Measurements from ENCODE around the gene PRKN.

- no peak for TF ChIP-seq CTCF (IDR thresholded peaks at IDR 0.05; ENCODE audit: extremely low read depth in 1 of 2, insufficient read depth in 1 of 2, low read depth in 1 of 2, low read length in 2 of 2)
- no peak for TF ChIP-seq POLR2AphosphoS5 (IDR thresholded peaks at IDR 0.05; ENCODE audit: insufficient read depth, low read depth, low read length)
- TF ChIP-seq POLR2A (IDR thresholded peaks at IDR 0.05; ENCODE audit: low read depth, low read length), result no peak
Measured at GRCh38 chr6:162157167-162157870, 570.2 kb downstream of the PRKN start.

Measured in endothelial cell of umbilical vein (primary cell).